Measurements from ENCODE around the gene EPS8.
A peak's percentile ranks its signal among the peaks of the same experiment; 100 is the strongest.

The EPS8 gene

DNA sequence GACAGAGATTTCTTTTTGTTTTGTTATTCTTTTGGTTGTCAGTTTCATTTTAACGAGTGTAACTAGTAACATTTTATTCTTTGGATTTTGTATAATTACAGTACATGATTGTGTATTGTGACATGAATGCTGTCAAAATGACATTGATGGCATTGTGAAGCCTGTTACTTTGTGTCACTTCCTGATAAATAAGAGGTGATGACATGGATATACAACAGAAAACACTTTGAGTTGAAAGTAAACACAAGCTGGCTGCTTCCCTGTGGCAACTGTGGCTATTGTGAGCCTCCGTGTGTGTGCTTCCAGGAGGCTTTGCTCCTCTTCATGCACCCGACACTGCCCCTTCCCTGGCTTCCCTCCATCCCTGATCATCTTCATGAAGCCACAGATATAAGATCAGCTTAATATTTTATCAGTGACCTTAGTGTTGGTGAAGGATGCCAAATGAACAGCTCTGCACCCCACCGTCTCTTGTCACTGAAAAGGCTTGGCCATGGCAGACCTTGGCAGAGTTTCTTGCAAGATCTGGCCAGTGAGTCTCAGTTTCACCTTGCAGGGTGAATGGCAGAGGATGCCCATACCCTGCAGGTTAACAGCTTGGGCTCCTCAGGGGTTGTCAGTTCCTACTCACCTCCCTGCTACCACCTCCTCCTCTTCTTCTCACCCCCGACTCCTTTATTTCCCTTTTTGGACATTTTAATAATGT, 191.9 kb downstream of the EPS8 start:
- no peak for ATAC-seq

DNA sequence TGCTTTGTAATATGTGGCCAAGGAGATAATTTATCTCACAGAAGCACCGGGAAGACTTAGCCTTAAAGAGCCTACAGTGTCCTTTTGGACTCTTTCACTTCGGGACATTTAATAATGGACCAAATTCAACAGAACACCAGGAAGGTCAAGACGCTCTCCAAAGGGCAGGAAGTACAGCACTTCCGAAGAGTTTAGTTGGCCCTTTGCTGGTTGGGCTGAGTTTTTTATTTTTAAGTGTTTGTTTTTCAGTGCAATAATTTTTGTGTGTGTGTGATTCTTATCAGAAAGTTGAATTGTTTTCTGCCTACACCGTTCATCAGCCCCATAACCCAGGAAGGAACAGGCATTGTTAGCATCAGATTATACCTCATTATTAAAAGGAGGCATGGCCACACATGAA, 193.0 kb downstream of the EPS8 start:
- no peak for ATAC-seq

DNA sequence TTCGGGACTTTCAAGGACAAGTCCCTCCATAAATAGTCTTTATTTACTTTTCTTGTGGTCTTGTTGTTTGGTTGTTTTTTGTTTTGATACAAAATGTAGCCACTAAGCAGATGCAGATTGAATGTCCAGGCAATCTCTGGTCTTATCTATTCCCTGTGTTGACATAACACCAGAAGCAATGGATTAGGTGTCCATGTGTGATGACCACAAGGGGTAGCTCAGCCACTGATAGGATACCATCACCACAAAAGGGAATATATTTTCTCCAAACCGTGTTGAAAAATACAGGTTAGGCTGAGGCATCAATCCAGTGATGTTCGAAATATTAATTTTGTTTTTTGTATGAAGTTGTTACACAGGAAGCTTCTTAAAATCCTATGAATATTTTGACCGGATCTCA, 196.3 kb downstream of the EPS8 start:
- no peak for ATAC-seq

DNA sequence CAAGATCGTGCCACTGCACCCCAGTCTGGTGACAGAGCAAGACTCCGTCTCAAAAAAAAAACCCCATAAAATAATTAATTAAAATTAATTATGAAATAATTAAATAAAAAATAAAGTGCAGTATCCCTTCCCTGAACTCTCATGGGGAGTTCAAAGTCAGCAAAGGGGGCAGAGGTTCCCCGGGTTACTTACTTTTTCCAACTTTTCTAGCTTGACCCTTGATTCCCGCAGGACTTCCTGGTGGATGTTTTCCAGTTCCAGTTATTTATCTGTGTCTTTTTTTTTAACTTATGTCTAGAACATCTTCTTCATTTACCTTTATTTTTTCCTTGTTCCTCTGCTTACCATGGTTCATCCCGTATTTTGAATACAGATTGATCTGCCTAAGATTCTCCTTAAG, 197.4 kb downstream of the EPS8 start:
- no peak for ATAC-seq

DNA sequence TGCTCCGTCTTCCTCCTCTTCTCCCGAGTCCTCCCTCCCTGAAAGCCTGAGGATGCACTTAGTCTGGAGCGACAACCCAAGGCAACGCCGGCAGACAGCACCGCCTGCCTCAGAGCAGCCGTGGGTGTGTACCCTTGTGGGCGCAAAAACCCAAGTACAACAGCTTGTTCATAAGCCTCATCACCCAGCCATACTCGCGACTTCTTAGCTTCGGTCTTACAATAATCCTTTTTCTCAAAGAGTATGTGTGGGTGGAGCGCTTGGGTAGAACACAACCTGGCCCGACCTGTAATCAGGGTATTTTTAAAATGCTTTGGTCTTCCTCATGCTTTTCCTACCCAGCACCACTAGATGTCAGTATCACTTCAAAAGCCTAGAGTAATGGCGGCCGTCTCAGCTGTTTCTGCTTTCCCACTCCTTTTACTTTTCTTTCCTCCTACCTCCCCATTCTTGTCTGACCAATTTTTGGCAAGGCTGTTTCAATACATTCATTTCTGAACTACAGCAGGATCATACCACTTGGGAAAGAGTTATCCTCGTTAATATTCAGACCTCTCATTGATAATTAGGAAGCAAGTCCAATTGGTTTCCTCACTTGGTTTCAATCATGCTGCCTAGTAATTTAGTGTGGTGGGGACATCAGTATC, 198.9 kb downstream of the EPS8 start:
- peak; percentile 81 to 84 for ATAC-seq

DNA sequence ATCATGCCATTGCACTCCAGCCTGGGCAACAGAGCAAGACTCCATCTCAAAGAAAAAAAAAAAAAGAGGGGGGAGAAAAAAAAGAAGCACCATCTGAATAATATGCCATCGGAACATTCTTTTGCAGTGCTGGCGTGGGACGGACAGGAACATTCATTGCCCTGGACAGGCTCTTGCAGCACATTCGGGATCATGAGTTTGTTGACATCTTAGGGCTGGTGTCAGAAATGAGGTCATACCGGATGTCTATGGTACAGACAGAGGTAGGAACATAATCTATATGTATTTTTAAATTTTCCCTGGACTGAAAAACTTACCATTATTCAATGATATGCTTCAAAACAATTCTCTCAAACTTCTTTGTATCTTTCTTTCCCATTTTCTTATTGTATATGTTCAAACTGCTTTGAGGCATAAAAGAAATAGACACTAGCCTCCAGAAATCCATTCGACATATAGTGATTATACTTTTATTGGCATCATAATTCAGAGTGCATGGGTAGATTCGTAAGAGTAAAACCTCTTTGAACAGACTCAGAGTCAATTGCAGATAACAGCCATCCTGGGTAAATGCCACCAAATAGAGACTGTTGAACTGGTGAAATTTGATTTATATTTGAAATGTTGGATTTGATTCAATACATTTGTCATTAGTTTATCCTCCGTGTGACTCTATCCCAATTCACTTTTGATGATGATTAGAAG, 199.7 kb downstream of the EPS8 start:
- ATAC-seq = no peak

DNA sequence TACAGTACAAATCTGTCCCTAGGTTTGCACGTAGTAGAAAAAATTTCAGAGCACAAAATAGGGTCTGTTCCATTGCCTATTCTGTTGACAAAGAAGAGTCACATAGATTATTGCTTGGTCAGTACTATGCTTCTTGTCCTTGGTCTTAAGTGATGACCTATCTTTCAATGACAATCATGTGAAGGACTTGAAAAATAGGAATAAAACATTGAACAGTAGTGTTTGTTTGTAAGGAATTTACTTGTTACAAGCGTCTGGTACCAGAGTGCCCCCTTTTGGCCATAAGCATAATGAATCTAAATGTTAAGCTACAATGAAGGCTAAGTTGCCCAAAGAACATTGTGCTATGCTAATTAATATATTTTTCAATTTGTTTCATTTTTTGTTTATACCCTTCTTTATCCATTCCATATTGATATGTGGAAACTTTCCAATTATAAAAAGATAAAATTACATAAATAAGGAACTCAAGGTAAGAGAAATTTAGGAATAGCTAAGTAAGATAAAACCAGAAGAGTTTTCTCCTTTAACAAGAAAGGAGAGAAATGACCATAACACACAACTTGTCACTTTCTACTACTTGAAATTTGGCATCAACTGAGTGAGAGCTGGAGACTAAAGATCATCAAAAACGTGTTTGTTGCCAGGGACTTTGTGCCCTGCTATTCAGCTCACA, 204.7 kb downstream of the EPS8 start:
- ATAC-seq = peak in 1 of 2 donors; percentile 38

DNA sequence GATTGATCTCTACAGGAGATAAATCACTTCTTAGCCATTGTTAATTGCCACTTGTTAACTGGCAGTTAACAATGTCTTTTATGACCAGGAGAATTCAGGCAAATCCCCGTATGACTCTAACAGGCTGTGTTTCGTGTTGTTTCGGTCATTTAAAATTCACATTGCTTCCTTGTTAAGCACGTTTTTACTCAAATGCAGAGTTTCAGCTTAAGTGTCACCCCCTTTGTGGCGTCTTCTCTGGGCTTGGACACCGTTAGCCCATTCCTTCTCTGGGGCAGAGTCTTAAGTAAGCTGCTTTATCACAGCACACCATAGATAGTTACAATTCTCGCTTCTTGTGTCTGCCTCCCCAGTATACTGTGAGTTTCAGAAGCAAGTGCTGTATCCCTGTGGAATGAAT, 205.4 kb downstream of the EPS8 start:
- ATAC-seq = no peak

DNA sequence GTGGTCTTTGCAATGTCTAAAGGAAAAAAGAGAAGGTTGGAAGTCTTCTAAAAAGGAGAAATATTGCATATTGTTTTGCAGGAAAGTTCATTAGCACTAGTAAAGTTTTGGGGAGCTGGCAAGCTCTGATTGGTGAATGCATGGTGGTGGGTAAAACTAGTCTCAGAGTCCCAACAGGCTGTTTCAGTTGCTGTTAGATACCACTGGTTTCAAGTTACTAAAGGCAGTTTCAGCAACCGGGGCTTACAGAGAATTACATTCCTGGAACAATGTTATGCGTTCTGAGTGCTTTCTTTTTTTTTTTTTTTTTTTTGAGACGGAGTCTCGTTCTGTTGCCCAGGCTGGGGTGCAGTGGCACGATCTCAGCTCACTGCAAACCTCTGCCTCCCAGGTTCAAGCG, 208.2 kb downstream of the EPS8 start:
- ATAC-seq = no peak

DNA sequence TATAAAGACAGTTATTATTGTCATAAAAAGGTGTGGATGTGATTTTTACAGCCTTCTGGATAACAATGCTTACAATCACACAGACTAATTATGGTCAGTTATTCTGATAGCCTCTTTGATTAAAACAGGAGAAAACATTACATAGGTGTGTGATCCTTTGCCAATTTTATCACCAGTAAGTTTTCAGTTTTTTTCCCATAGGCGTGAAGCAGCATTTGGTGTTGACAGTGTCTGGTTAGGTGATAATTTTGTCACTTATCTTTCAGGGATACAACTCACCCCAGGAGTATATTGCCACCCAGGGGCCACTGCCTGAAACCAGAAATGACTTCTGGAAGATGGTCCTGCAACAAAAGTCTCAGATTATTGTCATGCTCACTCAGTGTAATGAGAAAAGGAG, 208.8 kb downstream of the EPS8 start:
- ATAC-seq = no peak

DNA sequence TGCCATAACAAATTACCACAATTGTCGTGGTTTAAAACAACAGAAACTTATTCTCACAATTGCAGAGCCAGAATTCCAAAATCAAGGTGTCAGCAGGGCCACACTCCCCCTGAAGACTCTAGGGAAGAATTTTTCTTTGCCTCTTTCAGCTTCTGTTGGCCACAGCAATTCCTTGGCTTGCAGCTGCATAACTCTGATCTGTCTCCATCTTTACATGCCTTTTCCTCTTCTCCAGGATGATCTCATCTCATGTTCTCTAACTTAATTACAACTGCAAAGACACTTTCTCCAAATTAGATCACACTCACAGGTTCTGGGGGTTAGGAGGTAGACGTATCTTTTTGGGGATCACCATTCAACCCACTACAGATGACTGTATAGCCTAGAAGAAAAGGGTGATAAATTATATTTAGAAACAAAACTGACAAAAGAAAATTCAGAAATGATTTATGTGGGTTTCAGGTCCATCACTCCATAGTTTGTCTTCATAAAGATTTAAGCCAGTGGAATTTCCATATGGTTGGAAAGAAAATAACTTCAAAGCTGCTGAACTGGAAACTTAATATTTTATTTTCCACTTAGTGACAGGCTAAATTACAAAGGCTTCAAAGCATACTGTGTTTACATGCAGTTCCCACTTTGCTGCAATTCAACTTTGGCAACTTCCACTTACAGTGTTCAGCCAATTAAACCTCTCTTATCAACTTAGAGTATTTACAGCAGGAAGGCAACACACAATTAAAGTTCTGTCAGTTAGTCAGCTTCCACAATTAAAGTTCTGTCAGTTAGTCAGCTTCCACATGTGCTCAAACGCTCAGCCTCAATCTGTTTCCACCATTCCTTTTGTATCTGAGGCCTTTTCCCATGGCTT, 213.3 kb downstream of the EPS8 start:
- no peak for ATAC-seq

DNA sequence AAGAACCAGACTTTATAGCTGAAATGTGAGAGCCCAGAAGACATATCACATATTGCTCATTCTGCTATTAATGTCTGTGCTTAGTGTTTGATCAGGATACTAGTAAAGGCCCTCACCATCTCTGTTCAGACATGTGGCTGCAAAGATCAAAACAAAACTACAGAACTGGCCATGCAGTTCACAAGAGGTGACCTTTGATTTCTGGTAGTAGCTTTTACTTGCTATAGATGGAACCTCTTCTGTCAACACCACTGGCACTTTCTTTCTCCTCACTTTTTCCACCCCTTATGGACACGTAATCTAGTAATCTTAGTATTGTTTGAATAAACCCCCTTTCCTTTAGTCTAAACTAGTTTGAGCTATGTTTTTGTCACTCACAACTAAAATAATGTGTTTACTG, 214.8 kb downstream of the EPS8 start:
- ATAC-seq = no peak

Data from activated CD4-positive, CD25-positive, alpha-beta regulatory T cell treated with anti-CD3 and anti-CD28 coated beads, Interleukin-2, amount 50 U/mL, for 24 hours (primary cell).